ENCODE results near the gene PFKFB2. TPM values are rescaled to one million over a fixed set of nuclear protein-coding genes. Genes with fewer than 3 reads are reported as not detected.

The PFKFB2 gene
- total RNA-seq, 1 donor from 2014 or later = 63.2 TPM

GRCh38 chr1:207124389-207124788 is 71.3 kb downstream of the PFKFB2 start:
- no peak for TF ChIP-seq CTCF (IDR thresholded peaks at IDR 0.05; ENCODE audit: insufficient read depth, low read length, severe bottlenecking)
- Histone ChIP-seq H3K27me3 (ENCODE audit: control insufficient read depth, insufficient read depth, low read length) (peaks cover 2% of the 10 kb centered on the region), H3K4me3 (ENCODE audit: low read depth, low read length) (no peak overlapping the region), H3K36me3 (ENCODE audit: control insufficient read depth, insufficient read depth, low read length) (no peaks in the 10 kb centered on the region)
- DNase-seq (ENCODE audit: low read depth) (no peak), FAIRE-seq (no peak)

GRCh38 chr1:207128336-207128921 is 75.4 kb downstream of the PFKFB2 start:
- H3K36me3 ChIP-seq (ENCODE audit: control insufficient read depth, insufficient read depth, low read length) = no peaks in the 10 kb centered on the region
- no peak for FAIRE-seq
- no peak for DNase-seq (ENCODE audit: low read depth)
- TF ChIP-seq CTCF (IDR thresholded peaks at IDR 0.05; ENCODE audit: insufficient read depth, low read length, severe bottlenecking) = no peak
- no peak overlapping the region for H3K4me3 ChIP-seq (ENCODE audit: low read depth, low read length)
- H3K27me3 ChIP-seq (ENCODE audit: control insufficient read depth, insufficient read depth, low read length) = peaks cover under 1% of the 10 kb centered on the region

GRCh38 chr1:207129053-207129452 is 76.0 kb downstream of the PFKFB2 start:
- FAIRE-seq (no peak), DNase-seq (ENCODE audit: low read depth) (no peak)
- Histone ChIP-seq H3K36me3 (ENCODE audit: control insufficient read depth, insufficient read depth, low read length) (no peaks in the 10 kb centered on the region), H3K4me3 (ENCODE audit: low read depth, low read length) (no peak overlapping the region), H3K27me3 (ENCODE audit: control insufficient read depth, insufficient read depth, low read length) (no peaks in the 10 kb centered on the region)
- no peak for TF ChIP-seq CTCF (IDR thresholded peaks at IDR 0.05; ENCODE audit: insufficient read depth, low read length, severe bottlenecking)

Other genes starting within 250 kb of the PFKFB2 start
- 0.53 TPM in 1 of 2 replicates, not detected in the other for gene IL20, start 187.7 kb upstream of the PFKFB2 start, total RNA-seq
- 0.13 and 0.26 TPM in 2 replicates for gene IL24, start 155.8 kb upstream of the PFKFB2 start, total RNA-seq
- gene FCMR, start 131.3 kb upstream of the PFKFB2 start, total RNA-seq = 0.38 TPM in 1 of 2 replicates, not detected in the other
- under 0.01 and 0.51 TPM in 2 replicates for gene PIGR, start 106.8 kb upstream of the PFKFB2 start, total RNA-seq
- not detected in 2 replicates for gene FCAMR, start 82.8 kb upstream of the PFKFB2 start, total RNA-seq
- 20.0 and 29.6 TPM in 2 replicates for gene C1orf116, start 20.5 kb upstream of the PFKFB2 start, total RNA-seq
- 12.8 and 15.3 TPM in 2 replicates for gene YOD1, start 2.1 kb upstream of the PFKFB2 start, total RNA-seq
- not detected in 2 replicates for gene C4BPB, start 35.6 kb downstream of the PFKFB2 start, total RNA-seq
- gene C4BPA, start 51.0 kb downstream of the PFKFB2 start, total RNA-seq = not detected in 2 replicates

All from bronchial epithelial cell (primary cell).